BLaER1 (cell line): ENCODE data around the gene C5orf52.
"Not testable (repeated sequence)": the region's sequence is repeated elsewhere in the genome, so short reads cannot be mapped to it uniquely, and the experiment has no call there.

Source experiments
- H3K27ac ChIP-seq: shearing (Covaris generic); formaldehyde crosslinking; 2 replicates; pipeline ENCODE4 v1.8.1; 2022
- H3K27me3 ChIP-seq: shearing (Covaris generic); formaldehyde crosslinking; 2 replicates; pipeline ENCODE4 v1.8.1; 2022
- H3K36me3 ChIP-seq: shearing (Covaris generic); formaldehyde crosslinking; 2 replicates; pipeline ENCODE4 v1.8.1; 2022
- H3K4me1 ChIP-seq: shearing (Covaris generic); formaldehyde crosslinking; 2 replicates; pipeline ENCODE4 v1.8.1; 2022
- H3K4me2 ChIP-seq: shearing (Covaris generic); formaldehyde crosslinking; 2 replicates; pipeline ENCODE4 v1.8.1; 2022
- H3K4me3 ChIP-seq: shearing (Covaris generic); formaldehyde crosslinking; 2 replicates; pipeline ENCODE4 v1.8.1; 2022
- H3K9ac ChIP-seq: shearing (Covaris generic); formaldehyde crosslinking; 2 replicates; pipeline ENCODE4 v1.8.1; 2022
- H3K9me3 ChIP-seq: shearing (Covaris generic); formaldehyde crosslinking; 2 replicates; pipeline ENCODE4 v1.8.1; 2022
- H4K20me1 ChIP-seq: shearing (Covaris generic); formaldehyde crosslinking; 2 replicates; pipeline ENCODE4 v1.8.1; 2022
- Cebpa-rat ChIP-seq: shearing (Covaris generic); IDR thresholded peaks from 2 replicates; pipeline ENCODE4 v1.8.1; 2022

The C5orf52 gene

DNA sequence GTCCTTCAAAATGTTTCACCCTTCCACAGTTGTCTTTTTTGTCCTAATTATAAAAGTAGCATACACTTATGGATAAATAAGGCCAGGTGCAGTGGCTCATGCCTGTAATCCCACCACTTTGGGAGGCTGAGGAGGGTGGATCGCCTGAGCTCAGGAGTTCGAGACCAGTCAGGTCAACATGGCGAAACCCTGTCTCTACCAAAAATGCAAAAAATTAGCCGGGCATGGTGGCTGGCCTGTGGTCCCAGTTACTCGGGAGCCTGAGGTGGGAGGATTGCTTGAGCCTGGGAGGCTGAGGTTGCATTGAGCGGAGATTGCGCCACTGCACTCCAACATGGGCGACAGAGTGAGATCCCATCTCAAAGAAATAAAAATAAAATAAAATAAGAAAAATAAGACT is 1.6 kb downstream of the C5orf52 start:
- H4K20me1 ChIP-seq: no peaks in the 10 kb centered on the region
- H3K4me1 ChIP-seq: no peaks in the 10 kb centered on the region; the same call in 1 of the 2 replicates
- TF ChIP-seq Cebpa-rat: no peak
- H3K27ac ChIP-seq: no peak overlapping the region
- no peaks in the 10 kb centered on the region for H3K36me3 ChIP-seq
- no peak overlapping the region for H3K4me2 ChIP-seq
- H3K9ac ChIP-seq: no peak overlapping the region
- peaks cover 25% of the 10 kb centered on the region for H3K9me3 ChIP-seq
- H3K27me3 ChIP-seq: peaks cover 22% of the 10 kb centered on the region
- no peak overlapping the region for H3K4me3 ChIP-seq

DNA sequence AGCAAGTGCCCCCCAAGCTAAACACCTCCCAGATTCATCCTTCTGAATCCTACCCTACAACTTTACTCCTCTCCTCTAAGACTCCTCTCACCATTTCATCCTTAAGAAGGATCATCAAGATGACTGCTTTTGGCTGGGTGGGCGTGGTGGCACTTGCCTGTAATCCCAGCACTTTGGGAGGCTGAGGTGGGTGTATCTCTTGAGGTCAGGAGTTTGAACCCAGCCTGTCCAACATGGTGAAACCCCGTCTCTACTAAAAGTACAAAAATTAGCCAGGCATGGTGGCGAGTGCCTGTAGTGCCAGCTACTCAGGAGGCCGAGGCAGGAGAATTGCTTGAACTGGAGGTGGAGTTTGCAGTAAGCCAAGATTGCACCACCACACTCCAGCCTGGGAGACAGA is 3.0 kb downstream of the C5orf52 start:
- not testable (repeated sequence) for H3K9ac ChIP-seq, H4K20me1 ChIP-seq, H3K4me2 ChIP-seq, H3K36me3 ChIP-seq, H3K4me1 ChIP-seq, H3K4me3 ChIP-seq, H3K27ac ChIP-seq
- H3K27me3 ChIP-seq: peaks cover 22% of the 10 kb centered on the region
- peaks cover 25% of the 10 kb centered on the region for H3K9me3 ChIP-seq

DNA sequence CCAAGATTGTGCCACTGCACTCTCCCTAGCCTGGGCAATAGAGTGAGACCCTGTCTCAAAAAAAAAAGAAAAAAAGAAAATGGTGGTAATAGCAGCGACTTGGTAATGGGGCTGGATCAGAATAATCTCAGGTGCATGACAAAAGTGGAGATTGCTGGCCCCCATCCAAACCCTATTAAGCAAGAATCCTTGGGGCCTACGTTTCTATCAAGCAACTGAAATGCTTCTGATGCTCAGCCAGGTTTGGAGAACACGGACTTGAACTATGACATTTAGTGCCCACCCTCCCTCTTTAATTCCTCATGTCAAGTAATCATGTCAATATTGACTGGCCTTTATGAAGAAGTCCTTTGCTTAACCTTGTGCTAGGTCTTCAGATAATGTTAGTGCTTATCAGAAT is 6.6 kb downstream of the C5orf52 start:
- no peak overlapping the region for H3K4me2 ChIP-seq
- H3K4me1 ChIP-seq: no peaks in the 10 kb centered on the region
- no peaks in the 10 kb centered on the region for H3K36me3 ChIP-seq
- H3K27me3 ChIP-seq: no peaks in the 10 kb centered on the region
- no peak for TF ChIP-seq Cebpa-rat
- H4K20me1 ChIP-seq: no peaks in the 10 kb centered on the region
- H3K9me3 ChIP-seq: peaks cover 1% of the 10 kb centered on the region; the same call in 1 of the 2 replicates
- no peak overlapping the region for H3K9ac ChIP-seq
- H3K27ac ChIP-seq: no peak overlapping the region
- H3K4me3 ChIP-seq: no peak overlapping the region

DNA sequence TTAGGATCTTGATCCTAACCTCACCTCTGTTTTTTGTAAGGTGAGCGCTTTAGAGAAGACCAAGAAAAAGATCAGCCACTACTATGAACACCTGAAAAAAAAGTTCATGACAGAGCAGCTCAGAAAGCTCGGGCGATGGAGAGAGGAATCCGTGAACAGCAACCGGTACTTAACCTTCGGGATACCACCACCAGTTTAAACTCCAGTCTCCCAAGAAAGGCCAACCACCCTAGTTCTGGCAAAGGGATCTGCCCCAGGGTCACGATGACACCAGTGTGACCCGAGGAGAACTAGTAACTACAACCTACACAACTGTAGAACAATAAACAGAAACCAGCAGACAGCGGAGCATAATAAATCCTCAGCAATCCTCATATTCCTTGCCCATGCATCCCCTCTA is 8.5 kb downstream of the C5orf52 start:
- Histone ChIP-seq H3K4me2 (no peak overlapping the region), H3K9me3 (no peaks in the 10 kb centered on the region), H3K4me1 (no peaks in the 10 kb centered on the region), H4K20me1 (no peaks in the 10 kb centered on the region), H3K27ac (no peak overlapping the region), H3K9ac (no peak overlapping the region), H3K4me3 (no peak overlapping the region), H3K27me3 (no peaks in the 10 kb centered on the region), H3K36me3 (no peaks in the 10 kb centered on the region)
- TF ChIP-seq Cebpa-rat: no peak

DNA sequence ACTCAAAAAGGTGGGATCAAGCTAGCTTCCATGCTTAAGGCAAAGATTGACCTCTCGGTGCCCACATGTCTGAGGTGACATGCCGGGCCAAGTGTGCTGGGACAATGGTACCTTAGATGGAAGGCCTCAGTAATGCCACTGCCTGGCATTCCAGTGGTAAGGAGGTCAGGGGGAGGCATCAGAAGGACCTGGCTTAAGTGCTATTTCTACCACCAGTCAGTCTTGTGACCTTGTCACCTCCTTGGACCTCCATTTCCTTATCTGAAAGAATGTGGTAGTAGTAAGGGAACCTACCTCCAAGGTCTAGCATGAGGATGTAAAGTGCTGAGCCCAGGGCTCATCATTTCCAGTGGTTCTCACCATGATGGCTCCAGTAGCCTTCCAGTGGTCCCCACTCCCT is 8.9 kb downstream of the C5orf52 start:
- Histone ChIP-seq H3K9ac (no peak overlapping the region), H3K27me3 (no peaks in the 10 kb centered on the region), H4K20me1 (no peaks in the 10 kb centered on the region), H3K4me2 (no peak overlapping the region), H3K9me3 (no peaks in the 10 kb centered on the region), H3K36me3 (no peaks in the 10 kb centered on the region), H3K27ac (no peak overlapping the region), H3K4me1 (no peaks in the 10 kb centered on the region), H3K4me3 (no peak overlapping the region)
- TF ChIP-seq Cebpa-rat: no peak

DNA sequence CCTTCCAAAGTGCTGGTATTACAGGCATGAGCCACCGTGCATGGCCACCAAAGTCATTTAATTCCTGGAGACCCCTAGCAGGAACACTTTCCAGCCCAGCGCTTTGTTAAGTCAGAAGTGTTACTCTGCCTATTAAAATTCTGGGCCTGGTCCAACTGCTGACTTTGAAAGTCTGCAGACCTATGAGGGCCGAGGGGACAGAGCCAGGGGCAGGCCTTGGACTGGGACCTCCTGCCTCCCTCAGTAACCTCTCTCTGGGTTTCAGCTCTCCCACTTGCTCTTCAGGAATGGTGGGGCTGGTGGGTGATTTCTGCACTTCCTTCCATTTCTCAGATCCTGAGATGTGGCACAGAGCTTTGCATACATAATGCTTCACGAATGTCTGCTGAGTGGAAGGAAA is 9.7 kb downstream of the C5orf52 start:
- Histone ChIP-seq H3K9me3 (no peaks in the 10 kb centered on the region), H3K27me3 (no peaks in the 10 kb centered on the region), H3K4me3 (no peak overlapping the region), H4K20me1 (no peaks in the 10 kb centered on the region), H3K27ac (no peak overlapping the region), H3K4me2 (no peak overlapping the region), H3K9ac (no peak overlapping the region), H3K4me1 (no peaks in the 10 kb centered on the region), H3K36me3 (no peaks in the 10 kb centered on the region)
- no peak for TF ChIP-seq Cebpa-rat

DNA sequence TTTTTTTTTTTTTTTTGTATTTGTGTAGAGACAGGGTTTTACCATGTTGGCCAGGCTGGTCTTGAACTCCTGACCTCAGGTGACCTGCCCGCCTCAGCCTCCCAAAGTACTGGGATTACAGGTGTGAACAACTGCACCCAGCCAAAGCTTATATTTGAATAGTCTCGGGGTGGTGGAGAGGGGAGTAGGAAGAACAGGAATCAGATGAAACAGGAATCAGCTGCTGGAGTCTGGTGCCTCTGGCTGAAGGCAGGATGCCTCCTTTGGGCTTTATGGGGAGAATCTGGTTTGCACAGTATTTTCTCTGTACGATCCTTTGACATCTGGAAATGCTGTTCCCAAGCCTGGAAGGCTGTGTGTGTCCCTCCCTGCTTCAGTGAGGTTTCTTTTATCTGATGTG is 10.9 kb downstream of the C5orf52 start:
- H3K9ac ChIP-seq: no peak overlapping the region
- H3K4me2 ChIP-seq: no peak overlapping the region
- H3K4me1 ChIP-seq: no peaks in the 10 kb centered on the region
- no peaks in the 10 kb centered on the region for H3K36me3 ChIP-seq
- no peaks in the 10 kb centered on the region for H4K20me1 ChIP-seq
- no peaks in the 10 kb centered on the region for H3K9me3 ChIP-seq
- no peak overlapping the region for H3K4me3 ChIP-seq
- H3K27ac ChIP-seq: no peak overlapping the region
- H3K27me3 ChIP-seq: no peaks in the 10 kb centered on the region
- no peak for TF ChIP-seq Cebpa-rat

DNA sequence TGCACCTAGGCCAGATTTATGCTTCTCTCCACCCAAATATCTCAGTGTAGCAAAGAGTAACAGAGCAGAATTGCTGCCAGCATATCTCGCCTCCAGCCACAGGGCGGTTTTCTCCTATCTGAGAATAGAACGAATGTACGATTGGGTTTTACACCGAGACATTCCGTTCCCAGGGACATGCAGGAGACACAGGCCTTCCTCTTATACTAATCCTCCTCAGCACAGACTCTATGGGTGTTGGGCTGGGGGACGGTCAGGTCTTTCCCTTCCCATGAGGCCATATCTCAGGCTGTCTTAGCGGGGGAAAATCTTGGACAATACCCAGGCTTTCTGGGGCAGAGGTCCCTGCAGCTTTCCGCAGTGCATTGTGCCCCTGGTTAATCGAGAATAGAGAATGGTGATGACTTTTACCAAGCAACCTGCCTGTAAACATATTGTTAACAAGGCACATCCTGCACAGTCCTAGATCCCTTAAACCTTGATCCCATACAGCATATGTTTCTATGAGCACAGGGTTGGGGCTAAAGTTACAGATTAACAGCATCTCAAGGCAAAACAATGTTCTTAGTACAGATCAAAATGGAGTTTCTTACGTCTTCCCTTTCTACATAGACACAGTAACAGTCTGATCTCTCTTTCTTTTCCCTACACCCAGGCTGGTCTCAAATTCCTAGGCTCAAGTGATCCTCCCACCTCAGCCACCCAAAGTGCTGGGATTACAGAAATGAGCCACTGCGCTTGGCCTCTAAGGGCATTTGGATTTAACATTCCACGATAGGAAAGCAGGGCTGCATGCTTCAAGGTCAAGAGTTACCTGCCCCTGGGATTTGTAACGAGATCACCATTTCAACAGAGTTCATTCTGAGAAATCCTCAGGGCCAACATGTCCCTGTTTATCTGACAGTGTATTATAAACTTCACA is 15.2 kb downstream of the C5orf52 start:
- H3K9me3 ChIP-seq: peaks cover 19% of the 10 kb centered on the region
- H3K9ac ChIP-seq, H3K4me1 ChIP-seq, H3K36me3 ChIP-seq, H3K4me2 ChIP-seq, H3K27ac ChIP-seq, H3K4me3 ChIP-seq, H4K20me1 ChIP-seq, H3K27me3 ChIP-seq: not testable (repeated sequence)

DNA sequence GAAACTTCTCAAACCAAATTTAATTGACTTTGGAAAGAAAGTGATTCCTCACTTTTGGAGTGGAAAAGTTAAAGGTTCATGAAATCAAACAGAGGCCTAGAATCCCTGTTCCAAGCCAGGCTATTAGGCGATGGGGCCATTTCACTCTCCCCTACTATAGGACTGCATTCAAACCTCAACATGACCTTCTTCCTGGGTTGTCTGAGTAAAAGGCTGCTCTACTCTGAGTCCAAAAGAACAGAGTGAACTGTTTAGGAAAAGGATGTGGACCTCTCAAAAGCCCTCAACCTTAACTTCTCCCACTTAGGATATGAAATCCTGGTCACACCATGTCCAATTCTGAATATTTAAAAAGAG is 15.8 kb downstream of the C5orf52 start:
- no peak overlapping the region for H3K4me2 ChIP-seq
- no peaks in the 10 kb centered on the region for H3K4me1 ChIP-seq
- H3K9me3 ChIP-seq: peaks cover 23% of the 10 kb centered on the region
- H3K4me3 ChIP-seq: no peak overlapping the region
- H3K9ac ChIP-seq: no peak overlapping the region
- no peaks in the 10 kb centered on the region for H3K36me3 ChIP-seq
- no peaks in the 10 kb centered on the region for H4K20me1 ChIP-seq
- H3K27ac ChIP-seq: no peak overlapping the region
- no peak for TF ChIP-seq Cebpa-rat
- no peaks in the 10 kb centered on the region for H3K27me3 ChIP-seq

DNA sequence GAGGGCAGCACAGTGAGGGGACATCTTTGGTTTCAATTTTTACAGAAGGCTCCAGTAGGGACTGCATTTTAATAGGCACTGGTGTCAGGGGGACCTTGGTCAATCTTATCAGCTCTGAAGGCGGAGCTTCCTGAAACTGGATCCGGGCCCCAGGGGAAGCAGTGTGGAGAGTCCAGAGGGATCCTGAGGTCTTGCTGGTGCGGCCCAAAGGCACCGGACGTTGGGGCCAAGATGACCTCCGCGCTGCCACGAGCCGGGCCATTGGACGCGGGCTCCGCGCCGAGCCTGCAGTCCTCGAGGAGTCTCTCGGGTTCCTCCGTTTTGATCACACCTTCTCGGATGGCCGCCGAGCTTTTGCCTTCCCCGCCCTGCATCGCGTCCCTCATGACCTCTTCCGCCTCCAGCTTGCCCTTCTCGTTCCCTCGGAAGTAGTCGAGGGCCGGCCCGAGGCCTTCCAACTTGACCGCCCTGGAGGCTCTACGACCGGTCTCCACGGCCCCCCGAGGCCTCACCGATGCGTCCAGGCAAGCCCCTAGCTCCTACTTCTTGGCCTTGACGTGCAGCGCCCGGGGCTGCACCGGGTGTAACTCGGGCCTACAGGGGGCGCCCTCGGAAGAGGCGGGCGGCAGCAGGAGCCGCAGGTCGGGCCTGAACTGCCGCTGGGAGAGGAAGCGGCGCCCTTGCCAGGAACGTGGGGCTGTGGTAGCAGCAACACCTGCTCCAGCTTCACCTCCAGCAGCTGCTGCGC is 18.8 kb downstream of the C5orf52 start:
- no peak overlapping the region for H3K4me2 ChIP-seq
- H3K4me1 ChIP-seq: no peaks in the 10 kb centered on the region
- TF ChIP-seq Cebpa-rat: no peak
- no peaks in the 10 kb centered on the region for H3K36me3 ChIP-seq
- no peak overlapping the region for H3K9ac ChIP-seq
- no peaks in the 10 kb centered on the region for H3K27me3 ChIP-seq
- no peak overlapping the region for H3K4me3 ChIP-seq
- H3K9me3 ChIP-seq: peaks cover 35% of the 10 kb centered on the region
- no peak overlapping the region for H3K27ac ChIP-seq
- H4K20me1 ChIP-seq: no peaks in the 10 kb centered on the region
